GM12891 (cell line): ENCODE measurements around the gene LILRB2.
"Not testable (repeated sequence)": the region's sequence is repeated elsewhere in the genome, so short reads cannot be mapped to it uniquely, and the experiment has no call there.

Source experiments
- DNase-seq: peaks from one replicate; pipeline ENCODE4 v3.0.0; 2011; ENCODE audit warnings: low spot score; ENCODE audit not compliant: insufficient read length
- FAIRE-seq: peaks from 2 replicates; lab custom pipeline; 2011; peaks lifted over from hg19 to GRCh38; lab: Jason Lieb, UNC
- PAX5 ChIP-seq: IDR thresholded peaks from 2 replicates; pipeline ENCODE4 v1.6.1; 2011; ENCODE audit warnings: low read length, moderate library complexity, mild to moderate bottlenecking; ENCODE audit not compliant: insufficient read depth, severe bottlenecking
- POLR2A ChIP-seq: IDR thresholded peaks from 2 replicates; pipeline ENCODE4 v1.6.1; 2011; ENCODE audit warnings: low read depth, low read length, control low read depth
- POLR2AphosphoS5 ChIP-seq: IDR thresholded peaks from 2 replicates; pipeline ENCODE4 v1.6.1; 2011; ENCODE audit warnings: low read depth, low read length, control low read depth
- POU2F2 ChIP-seq: IDR thresholded peaks from 2 replicates; pipeline ENCODE4 v1.6.1; 2011; ENCODE audit warnings: low read depth, mild to moderate bottlenecking, control low read depth, low read length, moderate library complexity
- SPI1 ChIP-seq: IDR thresholded peaks from 2 replicates; pipeline ENCODE4 v1.6.1; 2011; ENCODE audit warnings: low read depth, low read length, control low read depth
- TAF1 ChIP-seq: IDR thresholded peaks from 2 replicates; pipeline ENCODE4 v1.6.1; 2011; ENCODE audit warnings: low read depth, low read length, control low read depth

LILRB2 gene

DNA sequence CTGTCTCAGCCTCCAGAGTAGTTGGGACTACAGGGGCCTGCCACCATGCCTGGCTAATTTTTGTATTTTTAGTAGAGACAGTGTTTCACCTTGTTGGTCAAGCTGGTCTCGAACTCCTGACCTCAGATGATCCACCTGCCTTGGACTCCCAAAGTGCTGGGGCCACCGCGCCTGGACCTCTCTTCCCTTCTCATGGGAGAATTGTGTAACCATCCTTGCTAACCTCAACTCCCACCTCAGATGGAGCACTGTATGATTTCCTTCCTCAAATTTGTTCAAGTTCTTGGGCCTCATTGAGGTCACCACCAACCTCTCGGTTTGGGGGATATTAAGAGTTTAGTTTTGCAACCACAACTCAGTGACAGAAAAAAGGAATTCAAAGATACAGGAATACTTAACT is 21.3 kb upstream of the LILRB2 start:
- no peak for FAIRE-seq
- DNase-seq = no peak
- TF ChIP-seq POLR2AphosphoS5 (no peak), SPI1 (no peak), POLR2A (no peak)

DNA sequence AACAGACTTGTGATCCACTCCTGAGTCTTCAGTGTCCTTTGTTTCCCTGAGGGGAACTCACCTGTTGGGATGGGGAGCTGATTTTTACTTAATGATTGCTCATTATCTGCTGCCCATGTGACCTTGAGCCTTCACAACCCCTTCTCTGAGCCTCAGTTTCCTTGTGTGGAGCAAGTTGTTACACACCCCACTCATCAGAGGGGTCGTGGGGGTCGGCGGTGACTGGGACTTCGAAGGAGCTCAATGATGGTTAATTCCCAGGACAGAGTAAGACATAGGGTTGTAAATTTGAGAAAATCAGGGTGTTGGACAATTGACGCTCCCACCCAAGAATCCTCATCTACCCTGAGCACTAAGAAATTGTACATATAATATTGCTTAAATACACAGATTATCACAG is 18.6 kb upstream of the LILRB2 start:
- TF ChIP-seq TAF1 (no peak), POLR2A (no peak), PAX5 (no peak), SPI1 (no peak), POU2F2 (no peak), POLR2AphosphoS5 (no peak)
- DNase-seq = no peak
- no peak for FAIRE-seq

- DNase-seq (no peak), FAIRE-seq (no peak)
- TF ChIP-seq TAF1 = no peak
Measured at GRCh38 chr19:54299126-54299498, 18.2 kb upstream of the LILRB2 start.

- FAIRE-seq (no peak), DNase-seq (no peak)
- no peak for TF ChIP-seq PAX5
- no peak for TF ChIP-seq POLR2AphosphoS5
- no peak for TF ChIP-seq POLR2A
- no peak for TF ChIP-seq SPI1
- TF ChIP-seq POU2F2 = no peak
- TF ChIP-seq TAF1 = no peak
Measured at GRCh38 chr19:54298357-54299125, 17.6 kb upstream of the LILRB2 start.

DNA sequence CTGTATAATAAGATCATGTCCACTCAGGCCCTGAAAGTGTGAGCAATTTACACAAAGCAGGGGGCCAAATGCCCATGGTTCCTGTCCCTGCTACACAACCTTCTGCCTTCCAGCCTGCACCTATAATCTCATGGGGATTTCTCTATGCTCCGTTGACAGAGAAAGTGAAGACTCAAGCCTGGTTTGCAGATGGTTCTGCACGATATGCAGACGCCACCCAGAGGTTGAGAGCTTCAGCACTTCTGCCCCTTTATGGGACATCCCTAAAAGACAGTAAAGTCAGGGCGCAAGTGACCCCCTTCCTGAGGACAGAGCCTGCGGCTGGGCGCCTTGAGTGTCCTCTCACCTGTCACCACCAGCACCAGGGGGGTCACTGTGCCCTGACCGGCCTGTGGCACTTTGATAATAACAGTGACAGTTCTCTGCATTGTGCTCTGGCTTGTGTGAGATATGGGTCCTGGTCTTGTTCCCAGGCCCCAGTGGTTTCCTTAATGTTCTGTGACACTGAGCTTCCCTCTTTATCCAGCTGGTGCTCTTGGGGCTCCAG is 16.9 kb upstream of the LILRB2 start:
- DNase-seq (no peak), FAIRE-seq (no peak)
- TF ChIP-seq POU2F2 = no peak
- no peak for TF ChIP-seq POLR2AphosphoS5
- TF ChIP-seq TAF1 = no peak
- TF ChIP-seq POLR2A = no peak
- no peak for TF ChIP-seq SPI1
- no peak for TF ChIP-seq PAX5

GRCh38 chr19:54294539-54294938 is 13.6 kb upstream of the LILRB2 start:
- no peak for DNase-seq
- no peak for TF ChIP-seq POU2F2
- no peak for TF ChIP-seq POLR2A
- no peak for TF ChIP-seq TAF1
- no peak for TF ChIP-seq POLR2AphosphoS5
- TF ChIP-seq PAX5 = no peak
- no peak for TF ChIP-seq SPI1
- FAIRE-seq = no peak

DNA sequence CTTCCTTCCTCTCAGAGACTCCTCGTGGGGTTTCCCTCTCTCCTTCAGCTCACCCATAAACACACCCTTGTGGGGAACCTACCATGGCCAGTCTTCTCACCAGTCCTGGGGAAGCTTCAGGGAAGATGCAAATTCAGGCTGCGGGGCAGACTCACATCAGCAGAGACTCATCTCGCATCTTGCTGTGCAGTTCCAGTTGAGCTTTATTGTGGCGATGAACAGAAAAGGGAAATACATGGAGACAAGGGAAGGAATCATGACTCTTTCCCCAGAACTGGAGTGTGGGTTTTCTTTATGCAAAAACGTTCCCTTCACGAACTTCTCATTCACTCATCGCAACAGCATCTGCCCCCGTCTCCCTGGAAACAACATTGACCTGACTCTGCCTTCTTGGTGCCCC is 8.2 kb upstream of the LILRB2 start:
- not testable (repeated sequence) for DNase-seq
- peak; percentile 98 for FAIRE-seq

- TF ChIP-seq PAX5 = no peak
- no peak for TF ChIP-seq POLR2A
- no peak for TF ChIP-seq TAF1
- no peak for TF ChIP-seq SPI1
- no peak for TF ChIP-seq POU2F2
- TF ChIP-seq POLR2AphosphoS5 = no peak
- DNase-seq (no peak), FAIRE-seq (no peak)
Measured at GRCh38 chr19:54287456-54287855, 6.5 kb upstream of the LILRB2 start.

DNA sequence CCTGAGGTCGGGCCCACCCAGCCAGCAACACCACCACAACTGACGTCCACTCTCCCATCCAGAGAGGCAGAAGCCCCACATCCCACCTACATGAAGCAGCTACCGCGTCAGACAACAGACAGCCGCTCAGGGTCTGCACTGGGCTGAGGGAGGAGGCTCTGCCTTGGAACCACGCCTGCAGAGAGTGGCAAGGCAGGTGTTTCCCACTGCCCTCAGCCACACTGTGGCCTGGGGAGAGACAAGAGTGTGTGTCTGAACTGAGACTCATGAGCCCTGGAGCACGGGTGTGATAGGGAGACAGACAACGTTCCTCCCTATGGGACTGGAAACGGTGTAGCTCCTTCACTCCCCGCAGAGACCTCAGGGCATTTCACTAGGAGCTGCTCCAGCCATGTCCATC is 5.4 kb upstream of the LILRB2 start:
- DNase-seq = not testable (repeated sequence)
- FAIRE-seq = peak; percentile 96

- FAIRE-seq = peak; percentile 68
- DNase-seq = not testable (repeated sequence)
Measured at GRCh38 chr19:54285427-54286056, 4.6 kb upstream of the LILRB2 start.

DNA sequence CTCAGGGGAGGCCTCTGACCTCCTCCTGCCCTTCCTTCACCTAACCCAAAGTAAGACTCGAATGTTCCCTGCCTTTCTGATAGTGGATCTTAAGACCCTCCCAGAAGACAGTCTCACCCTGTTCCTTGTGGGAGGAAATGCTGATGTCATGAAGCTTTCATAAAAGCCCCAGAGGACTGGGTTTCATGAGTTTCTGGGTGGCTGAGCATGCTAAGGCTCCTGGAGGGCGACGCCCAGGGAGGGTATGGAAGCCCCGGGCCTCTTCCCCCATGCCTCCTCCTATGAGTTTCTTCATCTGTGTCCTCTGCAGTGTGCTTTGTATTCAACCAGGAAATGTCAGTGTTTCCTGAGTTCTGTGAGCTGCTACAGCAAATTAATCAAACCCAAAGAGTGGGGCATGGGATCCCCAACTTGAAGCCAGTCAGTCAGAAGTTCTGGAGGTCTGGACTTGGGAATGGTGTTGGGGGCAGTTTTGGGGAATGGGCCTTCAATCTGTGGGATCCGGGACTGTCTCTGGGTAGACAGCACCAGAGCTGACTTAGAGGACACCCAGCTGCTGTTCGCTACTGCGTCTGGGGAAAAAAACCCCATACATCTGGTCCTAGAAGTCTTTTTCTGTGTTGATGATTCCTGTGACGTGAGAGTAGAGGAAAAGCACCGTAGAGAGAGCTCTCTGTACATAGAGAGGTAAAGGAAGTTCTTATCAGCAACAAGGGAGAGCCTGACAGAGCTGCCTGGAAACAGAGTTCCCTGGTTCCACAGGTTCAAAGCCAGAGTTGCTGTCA is 2.0 kb upstream of the LILRB2 start:
- TF ChIP-seq POLR2AphosphoS5 (no peak), TAF1 (no peak), PAX5 (no peak), POLR2A (no peak), POU2F2 (no peak), SPI1 (no peak)
- DNase-seq (no peak), FAIRE-seq (no peak)

- not testable (repeated sequence) for FAIRE-seq, DNase-seq
Measured at GRCh38 chr19:54281729-54282075, 792 bp upstream of the LILRB2 start.

DNA sequence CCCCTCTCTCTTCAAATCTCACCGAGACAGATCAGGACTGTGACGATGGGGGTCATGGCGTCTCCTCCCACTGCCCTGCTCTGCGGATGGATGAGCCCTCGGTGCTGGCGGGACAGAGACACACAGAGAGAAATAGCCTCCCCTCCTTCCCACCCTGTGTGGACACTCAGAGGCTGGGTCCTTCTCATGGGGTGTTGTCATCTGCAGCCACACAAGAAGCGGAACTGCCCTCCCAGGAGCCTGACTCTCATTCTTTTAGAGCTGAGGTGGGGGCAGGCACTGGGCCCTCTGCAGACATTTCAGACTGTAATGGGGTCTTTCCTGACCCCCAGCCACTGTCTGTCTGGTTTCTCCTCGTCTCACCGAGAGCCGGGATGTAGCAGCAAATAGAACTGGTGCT is 469 bp downstream of the LILRB2 start:
- not testable (repeated sequence) for FAIRE-seq, DNase-seq

DNA sequence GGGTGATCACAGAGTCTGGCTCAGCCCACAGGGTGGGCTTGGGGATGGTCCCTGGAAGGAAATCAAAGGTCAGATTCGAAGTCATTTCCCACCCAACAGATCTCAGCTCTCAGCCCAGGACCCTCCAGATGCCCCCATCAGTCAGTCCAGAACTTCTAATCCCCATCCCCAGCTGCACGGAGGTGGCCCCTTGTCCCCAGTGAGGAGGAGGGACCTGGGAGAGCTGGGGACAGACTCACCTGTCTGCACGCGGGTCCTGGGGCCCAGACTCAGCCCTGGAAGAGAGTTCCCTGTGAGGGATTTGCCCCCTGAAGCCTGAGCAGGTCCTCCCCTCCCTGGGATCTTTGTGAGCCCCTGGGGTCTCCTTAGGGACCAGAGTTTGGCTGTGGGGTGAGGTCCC is 885 bp downstream of the LILRB2 start:
- FAIRE-seq, DNase-seq: not testable (repeated sequence)
